HEK293 (cell line): ENCODE measurements around the gene LBX1.

Experiments used
- ZBTB1 ChIP-seq: fragments of 450-650 bp; formaldehyde crosslinking; IDR thresholded peaks from 2 replicates; pipeline ENCODE4 v1.5.1; 2016; ENCODE audit warnings: missing biosample characterization, missing genetic modification characterization
- ZNF202 ChIP-seq: fragments of 450-650 bp; formaldehyde crosslinking; IDR thresholded peaks from 2 replicates; pipeline ENCODE4 v1.5.1; 2016; ENCODE audit warnings: missing biosample characterization, missing genetic modification characterization, borderline replicate concordance
- ZNF324 ChIP-seq: fragments of 450-650 bp; formaldehyde crosslinking; IDR thresholded peaks from 2 replicates; pipeline ENCODE4 v1.5.1; 2016; ENCODE audit warnings: missing biosample characterization, missing genetic modification characterization
- ZNF529 ChIP-seq: fragments of 450-650 bp; formaldehyde crosslinking; IDR thresholded peaks from 2 replicates; pipeline ENCODE4 v1.5.1; 2017; ENCODE audit warnings: missing genetic modification characterization, missing biosample characterization; ENCODE audit not compliant: insufficient replicate concordance
- ZNF707 ChIP-seq: fragments of 450-650 bp; formaldehyde crosslinking; IDR thresholded peaks from 2 replicates; pipeline ENCODE4 v1.5.1; 2016; ENCODE audit warnings: missing biosample characterization, missing genetic modification characterization
- ZNF785 ChIP-seq: fragments of 450-650 bp; formaldehyde crosslinking; IDR thresholded peaks from 2 replicates; pipeline ENCODE4 v1.5.1; 2016; ENCODE audit warnings: missing biosample characterization, missing genetic modification characterization
- TF ChIP-seq, protein P1 (sequence below): fragments of 450-650 bp; formaldehyde crosslinking; IDR thresholded peaks from 2 replicates; pipeline ENCODE4 v1.5.1; 2016; ENCODE audit warnings: missing biosample characterization, missing genetic modification characterization
- TF ChIP-seq, protein P2 (sequence below): fragments of 450-650 bp; formaldehyde crosslinking; IDR thresholded peaks from 2 replicates; pipeline ENCODE4 v1.5.1; 2016; ENCODE audit warnings: missing biosample characterization, missing genetic modification characterization

DNA sequence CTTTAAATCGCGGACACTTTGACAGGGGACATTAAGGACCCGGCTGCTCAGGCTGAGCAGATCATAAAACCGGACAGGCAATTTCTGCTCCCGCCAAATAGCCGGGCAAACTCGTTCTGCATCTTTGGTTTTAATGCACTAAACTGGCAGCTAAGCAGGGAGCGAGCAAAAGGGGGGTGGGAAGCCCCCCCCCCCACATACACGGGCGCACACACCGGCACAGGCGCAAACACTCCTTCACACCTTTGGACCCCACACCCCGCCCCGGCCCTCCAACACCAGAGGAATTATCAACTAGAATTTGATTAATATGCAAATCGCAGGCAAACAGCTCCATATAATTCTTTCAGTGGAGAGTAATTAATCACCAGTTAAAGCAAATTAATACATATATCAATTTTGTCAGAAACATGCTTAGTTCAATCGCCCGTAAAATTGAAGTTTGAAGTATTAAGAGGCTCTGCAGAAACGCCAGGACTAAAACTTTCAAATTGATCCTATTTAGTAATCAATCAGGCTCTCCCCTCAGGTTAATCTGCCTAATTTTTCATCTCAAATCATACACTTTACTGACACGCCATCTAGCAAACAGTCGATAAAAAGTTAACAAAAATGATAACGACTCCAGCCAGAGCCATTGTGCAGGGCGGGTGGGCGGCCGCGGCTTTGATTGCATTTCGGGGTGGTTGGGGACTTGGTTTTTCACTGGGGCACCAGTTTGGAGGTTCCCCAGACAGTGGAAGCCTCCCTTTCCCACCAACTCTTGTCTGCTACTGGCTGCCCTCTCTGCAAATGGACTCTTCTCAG is 9.9 kb downstream of the LBX1 start:
- TF ChIP-seq, protein P1, sequence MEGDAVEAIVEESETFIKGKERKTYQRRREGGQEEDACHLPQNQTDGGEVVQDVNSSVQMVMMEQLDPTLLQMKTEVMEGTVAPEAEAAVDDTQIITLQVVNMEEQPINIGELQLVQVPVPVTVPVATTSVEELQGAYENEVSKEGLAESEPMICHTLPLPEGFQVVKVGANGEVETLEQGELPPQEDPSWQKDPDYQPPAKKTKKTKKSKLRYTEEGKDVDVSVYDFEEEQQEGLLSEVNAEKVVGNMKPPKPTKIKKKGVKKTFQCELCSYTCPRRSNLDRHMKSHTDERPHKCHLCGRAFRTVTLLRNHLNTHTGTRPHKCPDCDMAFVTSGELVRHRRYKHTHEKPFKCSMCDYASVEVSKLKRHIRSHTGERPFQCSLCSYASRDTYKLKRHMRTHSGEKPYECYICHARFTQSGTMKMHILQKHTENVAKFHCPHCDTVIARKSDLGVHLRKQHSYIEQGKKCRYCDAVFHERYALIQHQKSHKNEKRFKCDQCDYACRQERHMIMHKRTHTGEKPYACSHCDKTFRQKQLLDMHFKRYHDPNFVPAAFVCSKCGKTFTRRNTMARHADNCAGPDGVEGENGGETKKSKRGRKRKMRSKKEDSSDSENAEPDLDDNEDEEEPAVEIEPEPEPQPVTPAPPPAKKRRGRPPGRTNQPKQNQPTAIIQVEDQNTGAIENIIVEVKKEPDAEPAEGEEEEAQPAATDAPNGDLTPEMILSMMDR, result no peak
- TF ChIP-seq ZNF202 (tag by site-specific recombination), result no peak
- no peak for TF ChIP-seq ZNF707 (tag by site-specific recombination)
- no peak for TF ChIP-seq ZNF529
- TF ChIP-seq ZBTB1 (tag by site-specific recombination), result no peak
- no peak for TF ChIP-seq ZNF785 (tag by site-specific recombination)
- no peak for TF ChIP-seq ZNF324 (tag by site-specific recombination)
- TF ChIP-seq, protein P2, sequence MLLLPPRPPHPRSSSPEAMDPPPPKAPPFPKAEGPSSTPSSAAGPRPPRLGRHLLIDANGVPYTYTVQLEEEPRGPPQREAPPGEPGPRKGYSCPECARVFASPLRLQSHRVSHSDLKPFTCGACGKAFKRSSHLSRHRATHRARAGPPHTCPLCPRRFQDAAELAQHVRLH (tag by site-specific recombination), result no peak
